GM23338 (cell line): Measurements from ENCODE around the gene CLDN11. TPM values are rescaled to one million over a fixed set of nuclear protein-coding genes. Genes with fewer than 3 reads are reported as not detected.
A peak's percentile ranks its signal among the peaks of the same experiment; 100 is the strongest.

ENCODE experiments used
- ATAC-seq: fragments of 200-7000 bp; cut with Tn5 transposase; 3 replicates; pipeline ENCODE4 v1.9.1; 2020
- DNase-seq: peaks from one replicate; pipeline ENCODE4 v3.0.0-alpha.2; 2015; ENCODE audit warnings: low spot score
- H2AFZ ChIP-seq: fragments of 200-600 bp; sonication (generic); 2 replicates; pipeline ENCODE4 v1.8.0; 2016; ENCODE audit warnings: antibody characterized with exemption, mild to moderate bottlenecking, moderate library complexity
- H3F3A ChIP-seq: fragments of 200-600 bp; sonication (generic); replicated peaks from 2 replicates; pipeline ENCODE4 v1.8.0; 2017; ENCODE audit warnings: antibody characterized with exemption, mixed run types, low read depth
- H3K27ac ChIP-seq: fragments of 200-600 bp; sonication (generic); 2 replicates; pipeline ENCODE4 v1.6.1; 2016; ENCODE audit warnings: low read depth
- H3K27me3 ChIP-seq: fragments of 200-600 bp; sonication (generic); 2 replicates; pipeline ENCODE4 v1.8.0; 2016; ENCODE audit warnings: mild to moderate bottlenecking, mixed run types, moderate library complexity; ENCODE audit not compliant: insufficient read depth
- H3K36me3 ChIP-seq: fragments of 200-600 bp; sonication (generic); 2 replicates; pipeline ENCODE4 v1.8.0; 2016; ENCODE audit warnings: mild to moderate bottlenecking; ENCODE audit not compliant: insufficient read depth
- H3K4me1 ChIP-seq: fragments of 200-600 bp; sonication (generic); 2 replicates; pipeline ENCODE4 v1.8.0; 2016; ENCODE audit warnings: mild to moderate bottlenecking, moderate library complexity; ENCODE audit not compliant: insufficient read depth
- H3K4me2 ChIP-seq: fragments of 200-600 bp; sonication (generic); 2 replicates; pipeline ENCODE4 v1.7.1; 2017; ENCODE audit warnings: mixed run types
- H3K4me3 ChIP-seq: fragments of 200-600 bp; sonication (generic); 2 replicates; pipeline ENCODE4 v1.6.1; 2016; ENCODE audit warnings: mixed run types
- H3K79me2 ChIP-seq: fragments of 200-600 bp; sonication (generic); replicated peaks from 2 replicates; pipeline ENCODE4 v1.8.0; 2017; ENCODE audit warnings: mild to moderate bottlenecking; ENCODE audit not compliant: insufficient read depth
- H3K9me2 ChIP-seq: fragments of 200-600 bp; sonication (generic); 2 replicates; pipeline ENCODE4 v1.8.0; 2017; ENCODE audit not compliant: insufficient read depth
- H4K20me1 ChIP-seq: fragments of 200-600 bp; sonication (generic); replicated peaks from 2 replicates; pipeline ENCODE4 v1.8.0; 2017; ENCODE audit warnings: mild to moderate bottlenecking; ENCODE audit not compliant: insufficient read depth
- H3K27ac Mint-ChIP-seq: 2 replicates; pipeline ENCODE4 v1.8.0; 2020; ENCODE audit warnings: inconsistent platforms, mild to moderate bottlenecking, moderate library complexity, mixed read lengths
- H3K27me3 Mint-ChIP-seq: 3 replicates; pipeline ENCODE4 v1.8.0; 2022; ENCODE audit warnings: low read depth, mild to moderate bottlenecking, moderate library complexity, mixed read lengths, inconsistent platforms; ENCODE audit not compliant: insufficient read depth, poor library complexity
- H3K36me3 Mint-ChIP-seq: 3 replicates; pipeline ENCODE4 v1.8.0; 2021; ENCODE audit warnings: low read depth, mild to moderate bottlenecking, inconsistent platforms, moderate library complexity, mixed read lengths
- H3K4me1 Mint-ChIP-seq: 3 replicates; pipeline ENCODE4 v1.8.0; 2020; ENCODE audit warnings: mild to moderate bottlenecking, inconsistent platforms, mixed read lengths
- H3K4me3 Mint-ChIP-seq: 3 replicates; pipeline ENCODE4 v1.8.0; 2021; ENCODE audit warnings: moderate library complexity, mild to moderate bottlenecking, inconsistent platforms, mixed read lengths
- H3K9me3 Mint-ChIP-seq: 3 replicates; pipeline ENCODE4 v1.8.0; 2020; ENCODE audit warnings: moderate library complexity, mild to moderate bottlenecking, inconsistent platforms, mixed read lengths
- EZH2phosphoT487 ChIP-seq: fragments of 200-600 bp; sonication (generic); IDR thresholded peaks from one replicate; pipeline ENCODE4 v1.8.1; 2018; ENCODE audit warnings: antibody characterized with exemption; ENCODE audit not compliant: unreplicated experiment
- NANOG ChIP-seq: IDR thresholded peaks from 2 replicates; pipeline ENCODE4 v1.6.1; 2016; ENCODE audit warnings: antibody characterized with exemption, borderline replicate concordance
- ZNF114 ChIP-seq: fragments of 250-450 bp; sonication (Bioruptor Pico); IDR thresholded peaks from 2 replicates; pipeline ENCODE4 v1.5.0; 2020; ENCODE audit warnings: mild to moderate bottlenecking, moderate library complexity
- ZNF331 ChIP-seq: fragments of 250-450 bp; sonication (Bioruptor Pico); IDR thresholded peaks from 2 replicates; pipeline ENCODE4 v1.5.0; 2020; ENCODE audit warnings: low read depth, mild to moderate bottlenecking, moderate library complexity
- polyA plus RNA-seq: library from polyadenylated mRNA; unstranded; fragments of >200 nt; fragmentation: Nextera tagmentation; extraction: Ambion mirVana; gene quantifications from 2 replicates; pipeline ENCODE4 v1.2.1, GENCODE V29; 2016
- total RNA-seq: library from RNA; depleted of rRNA; stranded (reverse); fragments of >200 nt; shearing (Covaris generic); gene quantifications from 2 replicates; pipeline ENCODE4 v1.2.3, GENCODE V29; 2014
- TF ChIP-seq, protein P1 (sequence below): fragments of 250-450 bp; sonication (Bioruptor Pico); IDR thresholded peaks from 2 replicates; pipeline ENCODE4 v1.5.0; 2020; ENCODE audit warnings: mild to moderate bottlenecking, moderate library complexity

CLDN11 gene
- total and polyA plus RNA-seq, 2 experiments from 2014 or later: 5.2 to 8.3 TPM

GRCh38 chr3:170425491-170426239 lies 7.0 kb downstream of the CLDN11 start:
- Histone ChIP-seq H3K27me3 (peaks cover 13% of the 10 kb centered on the region), H2AFZ (no peak overlapping the region; the same call in 1 of the 2 replicates), H3F3A (no peaks in the 10 kb centered on the region), H3K4me3 (no peak overlapping the region), H3K79me2 (no peaks in the 10 kb centered on the region), H3K27ac (no peak overlapping the region), H3K4me1 (peaks cover 6% of the 10 kb centered on the region), H3K9me2 (no peaks in the 10 kb centered on the region), H3K36me3 (no peaks in the 10 kb centered on the region), H3K4me2 (no peak overlapping the region), H4K20me1 (no peaks in the 10 kb centered on the region)
- Mint-ChIP-seq H3K4me1 (peaks cover 26% of the 10 kb centered on the region), H3K4me3 (peak overlapping the region; percentile 12; the same call in 1 of the 3 replicates), H3K9me3 (no peaks in the 10 kb centered on the region), H3K27ac (0 out of 2 replicates have a peak overlapping the region, but pooled peaks have one; percentile 29), H3K27me3 (peaks cover 4% of the 10 kb centered on the region), H3K36me3 (0 out of 3 replicates have a peak, but pooled peaks cover 3% of the 10 kb centered on the region)
- TF ChIP-seq ZNF114 (CRISPR knock-in tag) (0 out of 2 replicates have a peak, but pooled peaks have one; percentile 24), ZNF331 (CRISPR knock-in tag) (no peak), NANOG (no peak), EZH2phosphoT487 (no peak)
- TF ChIP-seq, protein P1, sequence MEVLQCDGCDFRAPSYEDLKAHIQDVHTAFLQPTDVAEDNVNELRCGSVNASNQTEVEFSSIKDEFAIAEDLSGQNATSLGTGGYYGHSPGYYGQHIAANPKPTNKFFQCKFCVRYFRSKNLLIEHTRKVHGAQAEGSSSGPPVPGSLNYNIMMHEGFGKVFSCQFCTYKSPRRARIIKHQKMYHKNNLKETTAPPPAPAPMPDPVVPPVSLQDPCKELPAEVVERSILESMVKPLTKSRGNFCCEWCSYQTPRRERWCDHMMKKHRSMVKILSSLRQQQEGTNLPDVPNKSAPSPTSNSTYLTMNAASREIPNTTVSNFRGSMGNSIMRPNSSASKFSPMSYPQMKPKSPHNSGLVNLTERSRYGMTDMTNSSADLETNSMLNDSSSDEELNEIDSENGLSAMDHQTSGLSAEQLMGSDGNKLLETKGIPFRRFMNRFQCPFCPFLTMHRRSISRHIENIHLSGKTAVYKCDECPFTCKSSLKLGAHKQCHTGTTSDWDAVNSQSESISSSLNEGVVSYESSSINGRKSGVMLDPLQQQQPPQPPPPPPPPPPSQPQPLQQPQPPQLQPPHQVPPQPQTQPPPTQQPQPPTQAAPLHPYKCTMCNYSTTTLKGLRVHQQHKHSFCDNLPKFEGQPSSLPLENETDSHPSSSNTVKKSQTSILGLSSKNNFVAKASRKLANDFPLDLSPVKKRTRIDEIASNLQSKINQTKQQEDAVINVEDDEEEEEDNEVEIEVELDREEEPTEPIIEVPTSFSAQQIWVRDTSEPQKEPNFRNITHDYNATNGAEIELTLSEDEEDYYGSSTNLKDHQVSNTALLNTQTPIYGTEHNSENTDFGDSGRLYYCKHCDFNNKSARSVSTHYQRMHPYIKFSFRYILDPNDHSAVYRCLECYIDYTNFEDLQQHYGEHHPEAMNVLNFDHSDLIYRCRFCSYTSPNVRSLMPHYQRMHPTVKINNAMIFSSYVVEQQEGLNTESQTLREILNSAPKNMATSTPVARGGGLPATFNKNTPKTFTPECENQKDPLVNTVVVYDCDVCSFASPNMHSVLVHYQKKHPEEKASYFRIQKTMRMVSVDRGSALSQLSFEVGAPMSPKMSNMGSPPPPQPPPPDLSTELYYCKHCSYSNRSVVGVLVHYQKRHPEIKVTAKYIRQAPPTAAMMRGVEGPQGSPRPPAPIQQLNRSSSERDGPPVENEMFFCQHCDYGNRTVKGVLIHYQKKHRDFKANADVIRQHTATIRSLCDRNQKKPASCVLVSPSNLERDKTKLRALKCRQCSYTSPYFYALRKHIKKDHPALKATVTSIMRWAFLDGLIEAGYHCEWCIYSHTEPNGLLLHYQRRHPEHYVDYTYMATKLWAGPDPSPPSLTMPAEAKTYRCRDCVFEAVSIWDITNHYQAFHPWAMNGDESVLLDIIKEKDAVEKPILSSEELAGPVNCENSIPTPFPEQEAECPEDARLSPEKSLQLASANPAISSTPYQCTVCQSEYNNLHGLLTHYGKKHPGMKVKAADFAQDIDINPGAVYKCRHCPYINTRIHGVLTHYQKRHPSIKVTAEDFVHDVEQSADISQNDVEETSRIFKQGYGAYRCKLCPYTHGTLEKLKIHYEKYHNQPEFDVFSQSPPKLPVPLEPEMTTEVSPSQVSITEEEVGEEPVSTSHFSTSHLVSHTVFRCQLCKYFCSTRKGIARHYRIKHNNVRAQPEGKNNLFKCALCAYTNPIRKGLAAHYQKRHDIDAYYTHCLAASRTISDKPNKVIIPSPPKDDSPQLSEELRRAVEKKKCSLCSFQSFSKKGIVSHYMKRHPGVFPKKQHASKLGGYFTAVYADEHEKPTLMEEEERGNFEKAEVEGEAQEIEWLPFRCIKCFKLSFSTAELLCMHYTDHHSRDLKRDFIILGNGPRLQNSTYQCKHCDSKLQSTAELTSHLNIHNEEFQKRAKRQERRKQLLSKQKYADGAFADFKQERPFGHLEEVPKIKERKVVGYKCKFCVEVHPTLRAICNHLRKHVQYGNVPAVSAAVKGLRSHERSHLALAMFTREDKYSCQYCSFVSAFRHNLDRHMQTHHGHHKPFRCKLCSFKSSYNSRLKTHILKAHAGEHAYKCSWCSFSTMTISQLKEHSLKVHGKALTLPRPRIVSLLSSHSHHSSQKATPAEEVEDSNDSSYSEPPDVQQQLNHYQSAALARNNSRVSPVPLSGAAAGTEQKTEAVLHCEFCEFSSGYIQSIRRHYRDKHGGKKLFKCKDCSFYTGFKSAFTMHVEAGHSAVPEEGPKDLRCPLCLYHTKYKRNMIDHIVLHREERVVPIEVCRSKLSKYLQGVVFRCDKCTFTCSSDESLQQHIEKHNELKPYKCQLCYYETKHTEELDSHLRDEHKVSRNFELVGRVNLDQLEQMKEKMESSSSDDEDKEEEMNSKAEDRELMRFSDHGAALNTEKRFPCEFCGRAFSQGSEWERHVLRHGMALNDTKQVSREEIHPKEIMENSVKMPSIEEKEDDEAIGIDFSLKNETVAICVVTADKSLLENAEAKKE: peak; percentile 80; the same call in 1 of the 2 replicates
- peak; percentile 91 for ATAC-seq
- DNase-seq: peak; percentile 21
